Smooth muscle cell (in vitro differentiated cells): ENCODE measurements around the gene ORM2. TPM values are rescaled to one million over a fixed set of nuclear protein-coding genes. Genes with fewer than 3 reads are reported as not detected.

Experiments
- DNase-seq: peaks from one replicate; lab custom pipeline; 2025; ENCODE audit not compliant: unreplicated experiment; lab: John Stamatoyannopoulos, UW
- H2AFZ ChIP-seq: fragments of 200-600 bp; sonication (generic); 2 replicates; pipeline ENCODE4 v1.6.0; 2016; ENCODE audit warnings: antibody characterized with exemption, low read depth, mild to moderate bottlenecking
- H3F3A ChIP-seq: fragments of 200-600 bp; sonication (generic); 2 replicates; pipeline ENCODE4 v1.6.0; 2017; ENCODE audit warnings: antibody characterized with exemption, low read depth
- H3K27ac ChIP-seq: fragments of 200-600 bp; sonication (generic); 2 replicates; pipeline ENCODE4 v1.5.1; 2016; ENCODE audit warnings: low read depth, mild to moderate bottlenecking
- H3K27me3 ChIP-seq: fragments of 200-600 bp; sonication (generic); 2 replicates; pipeline ENCODE4 v1.6.1; 2016; ENCODE audit warnings: low read depth, mild to moderate bottlenecking
- H3K36me3 ChIP-seq: fragments of 200-600 bp; sonication (generic); 2 replicates; pipeline ENCODE4 v1.5.1; 2016; ENCODE audit warnings: low read depth
- H3K4me1 ChIP-seq: fragments of 200-600 bp; sonication (generic); 2 replicates; pipeline ENCODE4 v1.5.1; 2016; ENCODE audit warnings: low read depth
- H3K4me2 ChIP-seq: fragments of 200-600 bp; sonication (generic); 2 replicates; pipeline ENCODE4 v1.6.0; 2016; ENCODE audit warnings: mild to moderate bottlenecking
- H3K4me3 ChIP-seq: fragments of 200-600 bp; sonication (generic); 2 replicates; pipeline ENCODE4 v1.5.1; 2016; ENCODE audit warnings: mild to moderate bottlenecking
- H3K79me2 ChIP-seq: fragments of 200-600 bp; sonication (generic); 2 replicates; pipeline ENCODE4 v1.6.0; 2016; ENCODE audit warnings: low read depth, mild to moderate bottlenecking
- H3K9ac ChIP-seq: fragments of 200-600 bp; sonication (generic); 2 replicates; pipeline ENCODE4 v1.6.0; 2016; ENCODE audit warnings: low read depth
- H3K9me3 ChIP-seq: fragments of 200-600 bp; sonication (generic); replicated peaks from 2 replicates; pipeline ENCODE4 v1.5.1; 2016; ENCODE audit warnings: low read depth
- H4K20me1 ChIP-seq: fragments of 200-600 bp; sonication (generic); 2 replicates; pipeline ENCODE4 v1.6.0; 2016; ENCODE audit warnings: low read depth
- WGBS: methylation state at CpG from one replicate; pipeline ENCODE4 v1.1.7; 2016; ENCODE audit warnings: low lambda C conversion rate; 5-methylcytosine and 5-hydroxymethylcytosine counted together
- polyA plus RNA-seq: library from polyadenylated mRNA; unstranded; fragments of >200 nt; fragmentation: Nextera tagmentation; extraction: Ambion mirVana; gene quantifications from 2 replicates; pipeline ENCODE4 v1.2.1, GENCODE V29; 2016
- total RNA-seq: library from RNA; depleted of rRNA; stranded (reverse); fragments of >200 nt; gene quantifications from 2 replicates; pipeline ENCODE4 v1.2.3, GENCODE V29; 2014
- TF ChIP-seq, protein P1 (sequence below): fragments of 200-600 bp; sonication (generic); IDR thresholded peaks from 2 replicates; pipeline ENCODE4 v1.5.1; 2017; ENCODE audit warnings: borderline replicate concordance, mild to moderate bottlenecking, antibody characterized with exemption; ENCODE audit not compliant: insufficient read depth, poor library complexity, severe bottlenecking

The ORM2 gene
- total and polyA plus RNA-seq, 2 experiments from 2014 or later = not detected

DNA sequence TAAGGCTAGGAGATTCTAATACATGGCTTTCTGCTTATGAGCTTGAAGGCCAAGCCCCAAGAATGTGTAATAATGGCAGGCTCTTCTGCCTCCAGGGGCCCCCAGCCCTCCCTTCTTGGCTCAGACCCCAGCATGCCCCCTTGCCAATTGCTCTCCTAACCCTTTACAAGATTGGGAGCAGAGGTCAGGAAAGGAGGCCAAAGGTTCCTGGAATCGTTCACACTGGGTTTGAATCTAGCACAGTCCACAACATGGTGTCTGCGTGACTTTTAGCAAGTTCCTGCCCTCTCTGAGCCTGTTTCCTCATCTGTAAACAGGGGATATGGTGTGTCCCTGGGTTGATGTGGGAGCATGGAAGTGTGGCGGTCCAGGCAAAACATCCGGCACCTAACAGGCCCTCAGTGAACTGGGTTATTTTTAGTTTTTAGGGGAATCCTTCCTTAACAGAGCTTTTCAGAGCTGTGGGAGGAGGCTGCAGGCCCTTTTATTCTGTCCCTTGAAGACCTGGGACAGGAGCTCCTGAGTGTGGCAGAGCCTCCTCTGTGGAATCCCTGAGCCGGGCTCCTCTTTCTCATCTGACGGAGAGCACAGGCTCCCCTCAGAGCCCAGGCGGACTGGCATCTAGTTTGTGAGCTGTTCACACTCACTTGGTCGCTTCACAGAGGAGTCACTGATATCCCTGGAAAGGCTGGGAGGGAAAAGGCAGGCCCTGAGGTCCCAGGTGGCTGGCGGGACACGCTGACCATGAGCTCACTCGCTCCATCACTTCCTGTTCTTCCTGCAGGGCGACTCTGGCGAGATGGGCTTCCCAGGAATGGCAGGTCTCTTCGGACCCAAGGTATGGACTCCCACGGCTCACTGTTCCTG lies 30.1 kb upstream of the ORM2 start:
- 97% methylated on average over 15 of the region's 15 CpGs for WGBS
- peaks cover 49% of the 10 kb centered on the region for H3K36me3 ChIP-seq
- H4K20me1 ChIP-seq = no peaks in the 10 kb centered on the region
- no peak overlapping the region for H2AFZ ChIP-seq
- no peaks in the 10 kb centered on the region for H3F3A ChIP-seq
- H3K4me3 ChIP-seq = no peak overlapping the region
- no peak overlapping the region for H3K9ac ChIP-seq
- H3K4me1 ChIP-seq = no peaks in the 10 kb centered on the region
- no peak overlapping the region for H3K27ac ChIP-seq
- H3K9me3 ChIP-seq = no peaks in the 10 kb centered on the region
- TF ChIP-seq, protein P1, sequence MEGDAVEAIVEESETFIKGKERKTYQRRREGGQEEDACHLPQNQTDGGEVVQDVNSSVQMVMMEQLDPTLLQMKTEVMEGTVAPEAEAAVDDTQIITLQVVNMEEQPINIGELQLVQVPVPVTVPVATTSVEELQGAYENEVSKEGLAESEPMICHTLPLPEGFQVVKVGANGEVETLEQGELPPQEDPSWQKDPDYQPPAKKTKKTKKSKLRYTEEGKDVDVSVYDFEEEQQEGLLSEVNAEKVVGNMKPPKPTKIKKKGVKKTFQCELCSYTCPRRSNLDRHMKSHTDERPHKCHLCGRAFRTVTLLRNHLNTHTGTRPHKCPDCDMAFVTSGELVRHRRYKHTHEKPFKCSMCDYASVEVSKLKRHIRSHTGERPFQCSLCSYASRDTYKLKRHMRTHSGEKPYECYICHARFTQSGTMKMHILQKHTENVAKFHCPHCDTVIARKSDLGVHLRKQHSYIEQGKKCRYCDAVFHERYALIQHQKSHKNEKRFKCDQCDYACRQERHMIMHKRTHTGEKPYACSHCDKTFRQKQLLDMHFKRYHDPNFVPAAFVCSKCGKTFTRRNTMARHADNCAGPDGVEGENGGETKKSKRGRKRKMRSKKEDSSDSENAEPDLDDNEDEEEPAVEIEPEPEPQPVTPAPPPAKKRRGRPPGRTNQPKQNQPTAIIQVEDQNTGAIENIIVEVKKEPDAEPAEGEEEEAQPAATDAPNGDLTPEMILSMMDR = no peak
- no peaks in the 10 kb centered on the region for H3K79me2 ChIP-seq
- no peaks in the 10 kb centered on the region for H3K27me3 ChIP-seq
- DNase-seq = no peak
- no peak overlapping the region for H3K4me2 ChIP-seq

DNA sequence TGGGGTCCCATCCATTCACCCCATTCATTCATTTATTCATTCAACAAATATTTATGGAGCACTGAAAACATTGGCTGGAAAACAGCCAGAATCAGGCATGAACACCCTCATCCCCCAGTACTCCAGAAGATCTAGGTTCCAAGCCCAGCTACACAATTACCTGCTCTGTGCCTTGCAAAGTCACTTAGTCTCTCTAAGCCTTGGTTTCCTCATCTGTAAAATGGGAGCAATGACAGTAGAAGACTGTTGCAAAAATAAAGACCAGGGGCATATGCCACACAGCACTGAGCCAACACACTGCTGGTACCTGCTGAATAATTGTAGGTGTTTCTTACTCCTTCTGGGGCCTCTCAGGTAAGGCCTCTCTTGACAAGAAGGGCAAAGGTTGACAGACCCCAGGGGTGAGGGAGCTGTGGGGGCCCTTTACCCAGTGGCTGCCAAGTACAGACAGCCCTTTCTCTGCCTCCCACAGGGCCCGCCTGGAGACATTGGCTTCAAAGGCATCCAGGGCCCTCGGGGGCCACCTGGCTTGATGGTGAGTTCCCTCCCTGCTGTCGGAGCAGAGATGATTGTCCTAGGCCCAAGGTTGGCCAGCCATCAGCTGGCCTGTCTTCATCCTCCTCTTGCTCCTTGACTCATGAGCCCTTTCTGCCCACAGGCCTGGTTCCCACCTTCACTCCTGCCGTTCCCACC lies 29.4 kb upstream of the ORM2 start:
- TF ChIP-seq, protein P1 = no peak
- H3K27me3 ChIP-seq = no peaks in the 10 kb centered on the region
- no peak overlapping the region for H3K27ac ChIP-seq
- H2AFZ ChIP-seq = no peak overlapping the region
- no peak overlapping the region for H3K4me2 ChIP-seq
- H3K79me2 ChIP-seq = no peaks in the 10 kb centered on the region
- no peak overlapping the region for H3K9ac ChIP-seq
- DNase-seq = no peak
- no peaks in the 10 kb centered on the region for H3K4me1 ChIP-seq
- peaks cover 41% of the 10 kb centered on the region for H3K36me3 ChIP-seq
- no peak overlapping the region for H3K4me3 ChIP-seq
- H3K9me3 ChIP-seq = no peaks in the 10 kb centered on the region
- WGBS = 100% methylated on average over 4 of the region's 4 CpGs
- no peaks in the 10 kb centered on the region for H4K20me1 ChIP-seq
- no peaks in the 10 kb centered on the region for H3F3A ChIP-seq

DNA sequence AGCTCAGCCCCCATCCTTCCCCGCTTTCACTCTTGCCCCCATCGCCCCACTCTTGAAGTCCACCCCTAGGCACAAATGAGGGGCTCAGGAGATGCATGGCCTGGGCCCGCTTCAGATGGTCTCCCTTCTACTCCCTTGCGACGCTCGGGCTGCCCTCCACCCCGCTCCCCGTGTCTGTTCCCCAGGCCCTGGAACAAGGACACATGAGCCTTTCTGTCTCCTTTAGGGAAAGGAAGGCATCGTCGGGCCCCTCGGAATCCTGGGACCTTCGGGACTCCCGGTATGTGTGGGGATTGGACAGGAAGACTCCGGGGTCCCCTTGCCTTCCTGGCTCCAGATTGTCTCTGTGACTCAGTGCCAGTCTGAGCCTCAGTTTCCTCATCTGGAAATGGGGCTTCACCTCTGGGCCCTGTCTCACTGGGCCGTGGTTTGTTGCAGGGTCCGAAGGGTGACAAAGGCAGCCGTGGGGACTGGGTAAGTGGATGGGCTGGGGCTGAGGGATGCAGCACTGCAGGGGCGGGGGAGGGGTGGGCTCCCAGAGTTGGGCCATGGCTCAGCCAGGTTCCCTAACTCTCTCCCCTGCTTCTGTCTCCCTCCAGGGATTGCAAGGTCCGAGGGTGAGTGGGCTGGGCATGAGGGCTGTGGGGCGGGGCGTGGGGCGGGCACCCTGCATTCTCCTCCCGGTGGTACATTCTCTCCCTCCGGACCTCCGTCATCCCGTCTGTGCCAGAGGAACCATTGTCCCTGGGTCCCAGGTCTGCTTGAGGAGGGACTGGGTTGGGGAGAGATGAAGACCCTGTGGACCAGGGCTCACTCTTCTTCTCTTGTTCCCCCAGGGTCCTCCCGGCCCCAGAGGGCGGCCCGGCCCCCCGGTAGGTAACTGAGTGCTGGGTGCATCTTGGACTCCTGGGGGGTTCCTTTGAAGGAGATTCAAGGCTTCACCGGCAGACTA lies 28.5 kb upstream of the ORM2 start:
- no peaks in the 10 kb centered on the region for H3K79me2 ChIP-seq
- TF ChIP-seq, protein P1 = no peak
- no peak for DNase-seq
- no peak overlapping the region for H3K9ac ChIP-seq
- H3K4me2 ChIP-seq = no peak overlapping the region
- H4K20me1 ChIP-seq = no peaks in the 10 kb centered on the region
- no peaks in the 10 kb centered on the region for H3K27me3 ChIP-seq
- H3F3A ChIP-seq = no peaks in the 10 kb centered on the region
- H3K36me3 ChIP-seq = peaks cover 33% of the 10 kb centered on the region
- no peaks in the 10 kb centered on the region for H3K9me3 ChIP-seq
- H3K4me1 ChIP-seq = no peaks in the 10 kb centered on the region
- no peak overlapping the region for H3K4me3 ChIP-seq
- no peak overlapping the region for H2AFZ ChIP-seq
- H3K27ac ChIP-seq = no peak overlapping the region
- 96% methylated on average over 29 of the region's 31 CpGs for WGBS
